Spleen (tissue), 11 donors: ENCODE measurements around the gene CCDC15. TPM values are rescaled to one million over a fixed set of nuclear protein-coding genes. Genes with fewer than 3 reads are reported as not detected.

ENCODE experiments used
- DNase-seq: peaks from one replicate; pipeline ENCODE4 v3.0.0-alpha.2; 2020
- H3K27ac ChIP-seq, 8 donors: fragments of 200-600 bp; sonication (generic) in 7 of 8; 1 replicate in 4 of 8; 2 replicates in 4 of 8; pipeline versions ENCODE4 v1.5.0 to v1.8.0; 2016 to 2021; ENCODE audit warnings: inconsistent platforms in 4 of 8, mild to moderate bottlenecking in 4 of 8, moderate library complexity in 1 of 8
- H3K27me3 ChIP-seq, 7 donors: fragments of 200-600 bp; sonication (generic) in 6 of 7; replicated peaks in 1 of 7; 1 replicate in 4 of 7; 2 replicates in 3 of 7; pipeline versions ENCODE4 v1.5.0 to v1.8.0; 2016 to 2021; ENCODE audit warnings: inconsistent platforms in 3 of 7, mild to moderate bottlenecking in 1 of 7
- H3K36me3 ChIP-seq, 6 donors: fragments of 200-600 bp; sonication (generic) in 5 of 6; 1 replicate in 4 of 6; 2 replicates in 2 of 6; pipeline versions ENCODE4 v1.5.0 to v1.8.0; 2016 to 2021; ENCODE audit warnings: inconsistent platforms in 2 of 6
- H3K4me1 ChIP-seq, 6 donors: fragments of 200-600 bp; sonication (generic) in 5 of 6; 1 replicate in 3 of 6; 2 replicates in 3 of 6; pipeline versions ENCODE4 v1.5.0 to v1.8.0; 2016 to 2021; ENCODE audit warnings: inconsistent platforms in 3 of 6
- H3K4me3 ChIP-seq, 8 donors: fragments of 200-600 bp; sonication (generic) in 7 of 8; 1 replicate in 4 of 8; 2 replicates in 4 of 8; pipeline versions ENCODE4 v1.5.0 to v1.8.0; 2016 to 2021; ENCODE audit warnings: inconsistent platforms in 4 of 8, mild to moderate bottlenecking in 4 of 8, moderate library complexity in 2 of 8
- H3K9me3 ChIP-seq, 8 donors: fragments of 200-600 bp; sonication (generic) in 7 of 8; 1 replicate in 4 of 8; 2 replicates in 4 of 8; pipeline versions ENCODE4 v1.5.0 to v1.8.0; 2016 to 2021; ENCODE audit warnings: inconsistent platforms in 4 of 8
- CTCF ChIP-seq, 11 experiments: fragments of 200-600 bp in 7 of 11; fragments of 450-650 bp in 4 of 11; sonication (generic) in 4 of 11; IDR thresholded peaks in 8 of 11; conservative IDR thresholded peaks in 3 of 11; 1 replicate in 7 of 11; 2 replicates in 4 of 11; pipeline versions ENCODE4 v1.4.0 to v1.8.0; 2016 to 2021; ENCODE audit warnings: antibody characterized with exemption in 11 of 11, inconsistent platforms in 4 of 11, mild to moderate bottlenecking in 1 of 11
- POLR2A ChIP-seq, 3 donors: fragments of 450-650 bp; IDR thresholded peaks; one replicate each; pipeline ENCODE4 v1.5.1; 2017; ENCODE audit warnings: antibody characterized with exemption in 3 of 3, mild to moderate bottlenecking in 1 of 3
- POLR2AphosphoS5 ChIP-seq, 3 donors: sonication (generic); formaldehyde crosslinking; IDR thresholded peaks; one replicate each; pipeline ENCODE4 v1.5.1; 2017; ENCODE audit warnings: antibody characterized with exemption in 3 of 3
- WGBS, 5 donors: extraction: QIAGEN DNeasy Blood & Tissue Kit in 3 of 5; methylation state at CpG; one replicate each; pipeline versions ENCODE4 v1.1.5 to v1.1.7; 2013 to 2018; 5-methylcytosine and 5-hydroxymethylcytosine counted together
- intact Hi-C: fragments of 100-400 bp; cut with DNase I; formaldehyde crosslinking; loops from one replicate; pipeline ENCODE4 v1.15.0; 2023; ENCODE audit warnings: low total_unique reads
- polyA plus RNA-seq, 3 donors: library from polyadenylated mRNA; stranded (reverse); fragments of 200-250 nt; gene quantifications; one replicate each; pipeline ENCODE4 v1.2.1, GENCODE V29; 2013
- total RNA-seq, 7 donors: library from RNA; depleted of rRNA in 3 of 7; stranded (reverse); fragments of >200 nt in 3 of 7; fragmentation: NEBNext Ultra II Directional in 4 of 7; extraction: Animal tissue kit (Norgen Biotek cat#: 25700) in 4 of 7; gene quantifications; one replicate each; pipeline versions ENCODE4 v1.1.0 to v1.2.1, GENCODE V29; 2016 to 2021
- donor health status: healthy with polysubstance abuse.
- donor health status: DM: no; HTN: no; CAD: no; lungs with moderate emphysema.
- donor health status: DM: no; HTN: no; CAD: no.
- donor health status: Bipolar disorder and iron deficiency.
- donor health status: healthy.
- donor health status: DM: no; HTN: no; CAD: no.
- donor health status: DM: yes; HTN: yes; CAD: no.

CCDC15 gene
- total and polyA plus RNA-seq, 10 donors, result 0.61 to 3.6 (median 2.2) TPM

DNA sequence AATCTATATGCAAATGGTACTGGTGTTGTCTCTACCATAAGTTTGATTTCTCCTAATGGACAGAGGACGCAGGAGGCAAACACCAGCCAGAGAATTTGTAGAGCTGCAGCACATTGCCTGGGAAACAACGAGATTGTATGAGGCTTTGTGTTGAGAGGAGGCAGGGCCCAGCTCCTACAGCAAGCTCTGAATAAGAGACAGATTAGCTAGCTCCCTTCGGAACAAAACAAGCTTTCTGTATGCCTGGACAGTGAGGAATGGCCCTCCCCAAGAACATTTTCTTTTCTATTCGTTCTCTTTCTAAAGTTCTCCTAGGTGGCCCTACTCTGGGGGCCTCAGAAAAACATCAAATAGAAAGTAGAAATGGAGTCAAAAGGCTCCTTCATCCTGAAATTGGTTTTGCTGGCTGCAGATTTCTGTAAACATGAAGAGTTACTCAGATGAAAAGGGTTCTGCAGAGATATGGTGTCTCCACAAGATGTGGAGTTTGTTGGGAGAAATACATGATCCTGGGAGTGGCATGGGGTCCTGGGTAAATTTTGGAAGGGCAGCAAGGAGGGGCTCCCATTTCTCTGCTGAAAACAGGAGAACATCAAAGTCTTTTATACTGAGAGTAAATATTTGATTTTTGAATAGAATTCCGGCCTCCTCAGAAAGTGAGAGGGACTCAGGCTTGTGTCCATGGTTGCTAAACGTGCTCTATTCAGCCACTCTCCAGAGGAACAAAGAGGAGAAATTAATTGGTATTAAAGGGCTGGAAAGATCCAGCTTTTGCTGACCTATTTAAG lies 11.3 kb upstream of the CCDC15 start:
- H3K9me3 ChIP-seq, result no peaks in the 10 kb centered on the region
- peaks cover 0 to 9% (median 0%) of the 10 kb centered on the region in 7 donors for H3K27me3 ChIP-seq
- H3K4me3 ChIP-seq, result no peak overlapping the region
- no peak for DNase-seq
- TF ChIP-seq POLR2AphosphoS5 (IDR thresholded peaks at IDR 0.05) (no peak), POLR2A (IDR thresholded peaks at IDR 0.05) (no peak), CTCF (IDR thresholded peaks at IDR 0.05 in 8 of 11, conservative IDR thresholded peaks at IDR 0.05 in 3 of 11) (no peak)
- no peak overlapping the region for H3K27ac ChIP-seq
- H3K36me3 ChIP-seq, result no peaks in the 10 kb centered on the region
- intact Hi-C loops, result no loop called here
- WGBS, 5 donors, result 79 to 87% (median 80%) methylated on average over 6 of the region's 6 CpGs
- H3K4me1 ChIP-seq, result peaks cover 0 to 10% (median 3%) of the 10 kb centered on the region in 6 donors

DNA sequence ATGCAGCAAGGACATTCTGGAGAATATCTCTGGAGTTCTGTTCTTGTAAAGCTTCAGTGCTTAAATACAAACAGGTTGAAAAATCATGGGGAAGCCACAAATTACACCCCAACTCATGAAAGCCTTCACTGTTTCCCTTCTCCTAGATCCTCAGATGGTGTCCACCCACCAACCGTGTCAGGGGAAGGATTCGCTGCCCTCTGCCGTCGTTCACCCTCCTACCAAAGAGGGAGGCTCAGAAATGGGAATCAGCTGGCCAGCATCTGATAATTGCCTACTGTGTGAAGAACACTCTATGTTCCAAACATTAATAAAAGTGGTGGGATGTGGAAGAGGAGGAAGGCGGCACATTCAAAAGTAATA lies 10.8 kb upstream of the CCDC15 start:
- intact Hi-C loops, result no loop called here
- Histone ChIP-seq H3K4me3 (no peak overlapping the region), H3K36me3 (no peaks in the 10 kb centered on the region), H3K27me3 (peaks cover 0 to 3% (median 0%) of the 10 kb centered on the region in 7 donors), H3K4me1 (peaks cover 0 to 10% (median 3%) of the 10 kb centered on the region in 6 donors), H3K9me3 (peaks cover 0 to 5% (median 1%) of the 10 kb centered on the region in 8 donors), H3K27ac (no peak overlapping the region)
- WGBS, 5 donors, result 51 to 82% (median 75%) methylated on average over 5 of the region's 5 CpGs
- DNase-seq, result no peak
- TF ChIP-seq CTCF (IDR thresholded peaks at IDR 0.05 in 8 of 11, conservative IDR thresholded peaks at IDR 0.05 in 3 of 11) (no peak), POLR2AphosphoS5 (IDR thresholded peaks at IDR 0.05) (no peak), POLR2A (IDR thresholded peaks at IDR 0.05) (no peak)

DNA sequence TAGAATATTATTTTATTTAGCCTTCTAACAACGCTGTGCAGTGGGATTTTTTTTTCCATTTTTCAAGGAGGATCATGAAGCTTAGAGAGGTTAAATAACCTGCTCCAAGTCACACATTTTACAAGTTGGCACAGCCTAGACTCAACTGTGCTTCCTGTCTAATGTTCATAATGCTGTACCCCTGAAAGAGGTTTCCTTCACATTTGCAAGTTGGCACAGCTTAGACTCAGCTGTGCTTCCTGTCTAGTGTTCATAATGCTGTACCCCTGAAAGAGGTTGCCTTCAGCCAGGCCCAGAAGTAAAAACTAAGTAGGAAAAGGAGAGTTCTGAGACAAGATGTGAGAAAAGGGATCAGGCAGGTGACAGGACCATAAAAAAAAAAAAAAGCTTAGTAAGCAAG lies 10.3 kb upstream of the CCDC15 start:
- 9 to 38% (median 28%) methylated on average over 1 of the region's 1 CpG for WGBS, 5 donors
- DNase-seq, result no peak

More for the DNA sequence above, 10.3 kb upstream of the CCDC15 start:
- Histone ChIP-seq H3K36me3 (no peaks in the 10 kb centered on the region), H3K4me3 (no peak overlapping the region), H3K4me1 (peaks cover 0 to 10% (median 3%) of the 10 kb centered on the region in 6 donors), H3K27me3 (peaks cover 0 to 3% (median 0%) of the 10 kb centered on the region in 7 donors), H3K27ac (no peak overlapping the region), H3K9me3 (peaks cover 0 to 10% (median 6%) of the 10 kb centered on the region in 8 donors)
- TF ChIP-seq POLR2AphosphoS5 (IDR thresholded peaks at IDR 0.05) (no peak), POLR2A (IDR thresholded peaks at IDR 0.05) (no peak), CTCF (IDR thresholded peaks at IDR 0.05 in 8 of 11, conservative IDR thresholded peaks at IDR 0.05 in 3 of 11) (no peak)
- intact Hi-C loops, result no loop called here
